Measurements from ENCODE around the gene PTPRE. TPM values are rescaled to one million over a fixed set of nuclear protein-coding genes. Genes with fewer than 3 reads are reported as not detected.

The PTPRE gene
- total and polyA plus RNA-seq, 2 of the 4 experiments (the other 2 are of a cell fraction) = 0.34 to 0.54 TPM

- ATAC-seq (ENCODE audit: low read depth) (no peak; the same call in 1 of the 2 replicates), DNase-seq (no peak)
- H3K9ac ChIP-seq (ENCODE audit: low read depth, low read length) = no peak overlapping the region
- no peak overlapping the region; the same call in 1 of the 2 replicates for H2BK20ac ChIP-seq (ENCODE audit: low read depth, low read length)
- intact Hi-C loops (cut with micrococcal nuclease) = no loop called here
- H2AK9ac ChIP-seq (replicated peaks; ENCODE audit: low read depth, low read length, poor library complexity) = no peak overlapping the region
- H3K36me3 ChIP-seq (ENCODE audit: control insufficient read depth, insufficient read depth, low read length) = no peaks in the 10 kb centered on the region
- H3K4me1 ChIP-seq (ENCODE audit: control insufficient read depth, insufficient read depth, low read length) = peaks cover 4% of the 10 kb centered on the region
- no peaks in the 10 kb centered on the region for H3K9me3 ChIP-seq (ENCODE audit: control insufficient read depth, insufficient read depth, low read length)
- no peak overlapping the region for H3K14ac ChIP-seq (replicated peaks; ENCODE audit: low read depth, low read length)
- no TSS peak for BruUV-seq (replicated peaks)
- H3K9me1 ChIP-seq (ENCODE audit: insufficient read depth, low read length) = no peaks in the 10 kb centered on the region
- H3K18ac ChIP-seq (ENCODE audit: low read depth, low read length) = peak overlapping the region; percentile 22; the same call in 1 of the 2 replicates
- no peak overlapping the region for H3K4me3 ChIP-seq (ENCODE audit: insufficient read depth, low read depth, low read length)
- 63% methylated on average over 1 of the region's 8 CpGs; no CpG with 5 or more reads in 1 of the 2 experiments for WGBS, 2 experiments (ENCODE audit: extremely low coverage in 2 of 2, insufficient read length in 1 of 2)
- peak overlapping the region; percentile 0; the same call in 1 of the 2 replicates for H2BK120ac ChIP-seq (ENCODE audit: low read depth, low read length)
- H3K4ac ChIP-seq (ENCODE audit: low read depth, low read length) = peak overlapping the region; percentile 2; the same call in 1 of the 2 replicates
- no peak overlapping the region; a peak in 1 of 4 replicates for H4K8ac ChIP-seq (ENCODE audit: low read depth in 2 of 2, low read length in 2 of 2)
- dilution Hi-C loops (cut with HindIII; ENCODE audit: low sequenced_read_pairs, unreplicated experiment) = no loop called here
- H3K27me3 ChIP-seq (ENCODE audit: control insufficient read depth, insufficient read depth, low read length) = no peaks in the 10 kb centered on the region
- no peaks in the 10 kb centered on the region for H4K20me1 ChIP-seq (ENCODE audit: insufficient read depth, low read length)
- peak overlapping the region; percentile 23; the same call in 1 of the 2 replicates for H2AK5ac ChIP-seq (ENCODE audit: low read depth, low read length)
- peak overlapping the region; percentile 25 for H2BK5ac ChIP-seq (ENCODE audit: low read depth, low read length, poor library complexity, severe bottlenecking)
- H3K4me2 ChIP-seq (ENCODE audit: low read depth, low read length) = peak overlapping the region; percentile 64
- H4K5ac ChIP-seq (ENCODE audit: low read depth, low read length) = no peak overlapping the region
- no peaks in the 10 kb centered on the region for H3K79me1 ChIP-seq (ENCODE audit: low read depth in 1 of 2, low read length in 2 of 2)
- peak overlapping the region; percentile 30 for H3K27ac ChIP-seq (ENCODE audit: insufficient read depth, low read length)
- H2AFZ ChIP-seq (replicated peaks; ENCODE audit: low read length, poor library complexity) = peak overlapping the region; percentile 25
- peak overlapping the region; percentile 69; the same call in 1 of the 2 replicates for H4K91ac ChIP-seq (ENCODE audit: insufficient read depth, low read depth, low read length)
- CTCF ChIA-PET = interaction anchor here (0.6 to 1.2 kb wide), 2 partner anchors 10 to 20 kb away, joined by 3 to 4 read pairs; no protein-coding TSS in a partner anchor
- no peak overlapping the region for H3K56ac ChIP-seq (ENCODE audit: extremely low read depth, insufficient read depth, low read length)
- H3K23ac ChIP-seq (ENCODE audit: low read depth, low read length) = no peak overlapping the region
- in situ Hi-C loops (cut with MboI; ENCODE audit: low sequenced_read_pairs) = no loop called here
- peak; percentile 44; the same call in 1 of the 2 replicates for TF ChIP-seq CEBPB (IDR thresholded peaks at IDR 0.05; ENCODE audit: low read depth, low read length)
- no peak for TF ChIP-seq NFE2L2 (IDR thresholded peaks at IDR 0.05; ENCODE audit: low read depth, low read length)
- H2BK15ac ChIP-seq (ENCODE audit: low read depth, low read length) = no peak overlapping the region
- POLR2A ChIA-PET (ENCODE audit: unreplicated experiment) = no interaction called here
Observed at GRCh38 chr10:127991543-127992255, 84.8 kb downstream of the PTPRE start.
